HG03439 (cell line): ENCODE data around the gene GRAMD2B.

Source experiments
- ATAC-seq: cut with Tn5 transposase; IDR thresholded peaks from one replicate; pipeline ENCODE4 v1.9.1; 2021; ENCODE audit warnings: mild to moderate bottlenecking, moderate library complexity; ENCODE audit not compliant: unreplicated experiment

Gene GRAMD2B

GRCh38 chr5:126471875-126472537 is 48.8 kb downstream of the GRAMD2B start:
- ATAC-seq = no peak

GRCh38 chr5:126472538-126472889 is 49.3 kb downstream of the GRAMD2B start:
- no peak for ATAC-seq

- ATAC-seq = no peak
Measured at GRCh38 chr5:126477294-126478117, 54.3 kb downstream of the GRAMD2B start.

- ATAC-seq = no peak
Measured at GRCh38 chr5:126479810-126480209, 56.6 kb downstream of the GRAMD2B start.

- ATAC-seq = no peak
Measured at GRCh38 chr5:126480824-126481223, 57.6 kb downstream of the GRAMD2B start.

GRCh38 chr5:126481243-126481642 is 58.0 kb downstream of the GRAMD2B start:
- ATAC-seq = no peak

- no peak for ATAC-seq
Measured at GRCh38 chr5:126482591-126482990, 59.4 kb downstream of the GRAMD2B start.

GRCh38 chr5:126483156-126483555 is 59.9 kb downstream of the GRAMD2B start:
- no peak for ATAC-seq

GRCh38 chr5:126484253-126484652 is 61.0 kb downstream of the GRAMD2B start:
- ATAC-seq = no peak

- no peak for ATAC-seq
Measured at GRCh38 chr5:126486332-126486731, 63.1 kb downstream of the GRAMD2B start.

GRCh38 chr5:126487596-126487995 is 64.4 kb downstream of the GRAMD2B start:
- ATAC-seq = no peak

- no peak for ATAC-seq
Measured at GRCh38 chr5:126488443-126489065, 65.3 kb downstream of the GRAMD2B start.

- ATAC-seq = no peak
Measured at GRCh38 chr5:126490167-126490940, 67.1 kb downstream of the GRAMD2B start.

GRCh38 chr5:126492939-126493338 is 69.7 kb downstream of the GRAMD2B start:
- no peak for ATAC-seq

GRCh38 chr5:126494393-126494792 is 71.2 kb downstream of the GRAMD2B start:
- no peak for ATAC-seq

- ATAC-seq = no peak
Measured at GRCh38 chr5:126497506-126497905, 74.3 kb downstream of the GRAMD2B start.

- ATAC-seq = no peak
Measured at GRCh38 chr5:126499278-126499677, 76.1 kb downstream of the GRAMD2B start.

GRCh38 chr5:126499853-126500342 is 76.7 kb downstream of the GRAMD2B start:
- no peak for ATAC-seq

GRCh38 chr5:126501448-126501847 is 78.2 kb downstream of the GRAMD2B start:
- no peak for ATAC-seq

- ATAC-seq = no peak
Measured at GRCh38 chr5:126503602-126504104, 80.4 kb downstream of the GRAMD2B start.

- ATAC-seq = no peak
Measured at GRCh38 chr5:126506079-126506478, 82.9 kb downstream of the GRAMD2B start.
